Brain microvascular endothelial cell (primary cell): Measurements from ENCODE around the gene AMPH.
A peak's percentile ranks its signal among the peaks of the same experiment; 100 is the strongest.

Experiments
- DNase-seq: peaks from one replicate; pipeline ENCODE4 v3.0.0-alpha.2; 2020
- H3K27ac ChIP-seq: fragments of 250-450 bp; sonication (Bioruptor Pico); 2 replicates; pipeline ENCODE4 v1.5.1; 2020; ENCODE audit warnings: mild to moderate bottlenecking, moderate library complexity
- H3K27me3 ChIP-seq: fragments of 250-450 bp; sonication (Bioruptor Pico); replicated peaks from 2 replicates; pipeline ENCODE4 v1.5.1; 2020; ENCODE audit warnings: mild to moderate bottlenecking
- H3K36me3 ChIP-seq: fragments of 250-450 bp; sonication (Bioruptor Pico); replicated peaks from 2 replicates; pipeline ENCODE4 v1.5.1; 2020; ENCODE audit warnings: mild to moderate bottlenecking
- H3K4me3 ChIP-seq: 2 replicates; pipeline ENCODE4 v1.5.1; 2011; ENCODE audit warnings: low read depth, mild to moderate bottlenecking, control low read depth, low read length, moderate library complexity
- in situ Hi-C: cut with HindIII; loops from 2 replicates; pipeline ENCODE4 v1.10.0; 2017; ENCODE audit warnings: low sequenced_read_pairs, low pct_ligation_motif_present
- TF ChIP-seq, protein P1 (sequence below): IDR thresholded peaks from 2 replicates; pipeline ENCODE4 v1.5.1; 2011; ENCODE audit warnings: low read depth, mild to moderate bottlenecking, moderate library complexity, low read length, control low read depth, inconsistent platforms; ENCODE audit errors: missing control alignments

The AMPH gene

DNA sequence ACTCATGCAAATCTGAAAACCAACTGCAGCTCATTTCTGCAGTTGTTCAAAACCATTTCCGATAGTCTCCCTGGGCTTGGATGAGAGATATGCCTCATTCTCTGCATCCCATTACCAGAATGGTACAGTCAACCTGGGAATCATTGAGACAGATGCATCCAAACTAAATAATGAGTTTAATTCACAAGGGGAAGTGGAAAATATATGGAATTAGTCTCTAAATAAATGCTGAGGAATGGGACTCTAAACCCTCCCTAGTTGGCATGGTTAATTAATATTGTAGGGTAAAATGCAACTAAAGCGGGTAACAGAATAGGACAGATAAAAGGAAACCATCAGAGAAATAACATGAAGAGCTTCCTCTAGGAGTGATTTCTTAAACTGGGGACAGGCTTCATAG is 118.9 kb downstream of the AMPH start:
- DNase-seq: no peak
- in situ Hi-C loops: no loop called here
- no peak overlapping the region for H3K4me3 ChIP-seq
- TF ChIP-seq, protein P1, sequence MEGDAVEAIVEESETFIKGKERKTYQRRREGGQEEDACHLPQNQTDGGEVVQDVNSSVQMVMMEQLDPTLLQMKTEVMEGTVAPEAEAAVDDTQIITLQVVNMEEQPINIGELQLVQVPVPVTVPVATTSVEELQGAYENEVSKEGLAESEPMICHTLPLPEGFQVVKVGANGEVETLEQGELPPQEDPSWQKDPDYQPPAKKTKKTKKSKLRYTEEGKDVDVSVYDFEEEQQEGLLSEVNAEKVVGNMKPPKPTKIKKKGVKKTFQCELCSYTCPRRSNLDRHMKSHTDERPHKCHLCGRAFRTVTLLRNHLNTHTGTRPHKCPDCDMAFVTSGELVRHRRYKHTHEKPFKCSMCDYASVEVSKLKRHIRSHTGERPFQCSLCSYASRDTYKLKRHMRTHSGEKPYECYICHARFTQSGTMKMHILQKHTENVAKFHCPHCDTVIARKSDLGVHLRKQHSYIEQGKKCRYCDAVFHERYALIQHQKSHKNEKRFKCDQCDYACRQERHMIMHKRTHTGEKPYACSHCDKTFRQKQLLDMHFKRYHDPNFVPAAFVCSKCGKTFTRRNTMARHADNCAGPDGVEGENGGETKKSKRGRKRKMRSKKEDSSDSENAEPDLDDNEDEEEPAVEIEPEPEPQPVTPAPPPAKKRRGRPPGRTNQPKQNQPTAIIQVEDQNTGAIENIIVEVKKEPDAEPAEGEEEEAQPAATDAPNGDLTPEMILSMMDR: no peak
- no peaks in the 10 kb centered on the region for H3K27me3 ChIP-seq
- H3K27ac ChIP-seq: no peak overlapping the region
- H3K36me3 ChIP-seq: no peaks in the 10 kb centered on the region

DNA sequence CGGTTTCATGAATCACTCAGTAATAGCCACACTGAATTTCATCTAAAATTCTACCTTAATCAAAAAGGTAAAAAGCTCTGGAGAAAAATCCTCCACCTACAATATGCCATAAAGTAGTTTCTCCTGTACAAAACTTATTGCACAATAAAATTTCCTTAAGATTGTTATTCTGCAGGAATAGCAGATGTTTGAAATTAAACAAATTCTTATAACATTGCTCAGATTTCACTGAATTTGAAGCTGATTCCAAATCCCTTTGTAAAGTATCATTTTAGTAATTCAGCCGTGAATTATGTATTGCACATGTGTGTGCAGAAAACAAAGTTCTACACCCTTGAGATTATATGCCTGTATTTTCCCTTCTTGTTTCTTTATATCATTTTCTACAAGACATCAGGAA is 123.8 kb downstream of the AMPH start:
- no peaks in the 10 kb centered on the region for H3K27me3 ChIP-seq
- no peak overlapping the region for H3K27ac ChIP-seq
- no peak overlapping the region for H3K4me3 ChIP-seq
- H3K36me3 ChIP-seq: no peaks in the 10 kb centered on the region
- in situ Hi-C loops: no loop called here
- TF ChIP-seq, protein P1: no peak
- no peak for DNase-seq

DNA sequence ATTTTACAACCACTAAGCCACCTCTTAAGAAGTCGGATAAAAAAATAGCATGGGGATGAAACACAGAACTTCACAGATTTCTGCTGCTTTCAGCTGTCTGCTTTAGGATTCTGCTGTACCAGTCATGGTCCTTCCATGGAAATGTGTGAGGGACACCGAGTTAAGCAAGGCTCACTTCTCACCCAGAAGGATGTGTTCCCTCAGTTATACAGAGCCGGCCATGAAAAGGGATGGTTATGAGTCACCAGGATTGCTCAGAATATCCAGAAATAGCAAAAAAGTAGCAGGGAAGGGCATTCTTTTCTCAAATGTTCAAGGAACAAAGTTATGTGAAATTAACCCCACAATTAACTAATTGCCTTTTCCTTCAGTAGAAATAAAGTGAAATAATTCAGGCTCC is 124.4 kb downstream of the AMPH start:
- no peaks in the 10 kb centered on the region for H3K27me3 ChIP-seq
- no peaks in the 10 kb centered on the region for H3K36me3 ChIP-seq
- no peak overlapping the region for H3K4me3 ChIP-seq
- DNase-seq: peak; percentile 10
- TF ChIP-seq, protein P1: no peak
- in situ Hi-C loops: no loop called here
- no peak overlapping the region for H3K27ac ChIP-seq

DNA sequence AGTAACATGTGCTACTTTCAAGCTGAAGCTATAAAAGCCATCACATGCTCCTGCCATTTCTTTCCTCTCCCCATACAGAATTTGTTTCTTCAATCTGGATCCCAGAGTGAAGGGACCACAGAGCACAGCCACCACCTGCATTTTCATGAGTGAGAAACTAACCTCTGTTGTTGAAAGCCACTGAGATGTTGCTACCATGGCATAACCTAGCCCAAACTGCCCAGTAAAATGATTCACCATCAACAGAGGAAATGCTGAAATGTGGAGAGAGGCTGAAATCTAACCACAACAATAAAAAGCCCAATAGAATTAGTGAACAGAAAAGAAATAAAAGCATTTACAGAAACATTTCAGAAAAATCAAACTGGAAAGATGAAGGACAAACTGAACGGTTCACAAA is 125.2 kb downstream of the AMPH start:
- Histone ChIP-seq H3K27me3 (no peaks in the 10 kb centered on the region), H3K4me3 (no peak overlapping the region), H3K27ac (no peak overlapping the region), H3K36me3 (no peaks in the 10 kb centered on the region)
- TF ChIP-seq, protein P1: no peak
- no peak for DNase-seq
- in situ Hi-C loops: no loop called here

DNA sequence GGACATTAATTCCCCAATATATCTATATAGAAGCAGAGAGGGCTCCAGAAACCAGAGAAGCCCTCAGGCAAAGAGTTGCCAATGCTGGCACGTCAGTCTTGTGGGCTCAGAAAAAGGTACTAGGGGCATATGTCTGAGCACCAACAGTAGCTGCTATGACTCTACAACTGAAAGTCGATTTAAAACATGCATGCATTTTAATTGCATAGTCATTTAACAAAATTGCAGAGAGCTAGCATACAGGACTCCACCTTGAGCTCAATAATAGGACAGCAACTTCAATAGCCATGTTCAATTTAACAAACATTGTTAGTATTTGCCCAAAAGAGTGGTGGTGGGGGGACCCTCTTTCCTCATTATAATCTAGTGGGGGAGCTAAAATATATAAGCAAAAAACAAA is 126.5 kb downstream of the AMPH start:
- Histone ChIP-seq H3K27me3 (no peaks in the 10 kb centered on the region), H3K27ac (no peak overlapping the region), H3K4me3 (no peak overlapping the region), H3K36me3 (no peaks in the 10 kb centered on the region)
- in situ Hi-C loops: no loop called here
- TF ChIP-seq, protein P1: no peak
- DNase-seq: no peak

DNA sequence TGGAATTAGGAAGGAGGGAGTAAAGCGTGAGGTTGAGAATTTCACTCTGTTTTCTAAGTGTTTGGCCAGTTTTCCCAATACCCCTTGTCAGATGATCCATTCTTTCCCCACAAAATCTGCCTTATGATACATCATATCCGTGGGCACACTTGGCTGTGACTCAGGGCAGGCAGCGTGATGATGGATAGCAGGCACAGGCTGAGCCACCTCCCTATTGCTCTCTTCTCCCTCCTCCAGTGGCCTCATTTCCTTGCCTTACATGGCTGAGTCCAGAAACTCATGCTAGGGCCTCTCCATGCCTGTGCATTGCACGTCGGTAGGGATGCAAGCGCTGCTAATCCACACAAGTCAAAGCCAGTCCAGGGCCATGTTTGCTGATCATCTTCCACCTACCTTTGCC is 128.3 kb downstream of the AMPH start:
- H3K4me3 ChIP-seq: no peak overlapping the region
- in situ Hi-C loops: no loop called here
- no peak overlapping the region for H3K27ac ChIP-seq
- TF ChIP-seq, protein P1: no peak
- H3K36me3 ChIP-seq: no peaks in the 10 kb centered on the region
- DNase-seq: no peak
- H3K27me3 ChIP-seq: no peaks in the 10 kb centered on the region
